ENCODE measurements around the gene PALLD. TPM values are rescaled to one million over a fixed set of nuclear protein-coding genes. Genes with fewer than 3 reads are reported as not detected.

Gene PALLD
- total RNA-seq, 4 donors from 2014 or later = 71.8 to 106 (median 83.3) TPM

DNA sequence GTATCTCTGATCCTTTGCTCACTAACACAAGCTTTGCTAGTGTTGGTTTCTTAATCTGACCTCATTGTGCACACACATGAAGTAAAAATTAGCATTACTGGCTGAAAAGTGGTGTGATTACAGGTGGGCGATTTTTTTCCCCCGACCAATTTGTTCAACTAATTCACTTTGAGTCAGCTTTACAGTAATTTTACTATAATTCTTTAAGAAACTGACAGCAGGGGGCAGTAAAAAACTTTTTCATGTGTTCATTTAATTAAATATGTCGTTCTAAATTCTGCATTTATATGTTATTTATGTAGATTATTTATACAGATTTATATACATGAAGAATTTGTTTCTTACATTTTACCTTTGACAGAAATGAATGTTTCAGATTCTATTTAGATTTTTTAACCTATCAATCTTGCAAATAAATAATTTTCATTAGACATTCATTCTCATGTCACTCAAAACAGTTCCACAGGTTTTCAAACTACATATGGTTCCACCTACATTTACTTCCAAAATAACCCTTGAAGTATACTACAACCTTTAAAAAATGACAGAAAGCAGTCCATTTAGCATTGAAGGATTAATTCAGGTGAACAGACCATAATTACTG lies 17.5 kb downstream of the PALLD start:
- no peaks in the 10 kb centered on the region for H3K27me3 ChIP-seq
- H3K9me3 ChIP-seq = no peaks in the 10 kb centered on the region
- H3K4me3 ChIP-seq = no peak overlapping the region
- 7% methylated on average over 3 of the region's 3 CpGs for WGBS
- no peaks in the 10 kb centered on the region for H3K36me3 ChIP-seq
- H3K27ac ChIP-seq = no peak overlapping the region
- no peaks in the 10 kb centered on the region for H3K4me1 ChIP-seq
- no peak for DNase-seq (ENCODE audit: low spot score in 2 of 2)
- TF ChIP-seq POLR2AphosphoS5 (IDR thresholded peaks at IDR 0.05) = no peak
- TF ChIP-seq, protein P1, sequence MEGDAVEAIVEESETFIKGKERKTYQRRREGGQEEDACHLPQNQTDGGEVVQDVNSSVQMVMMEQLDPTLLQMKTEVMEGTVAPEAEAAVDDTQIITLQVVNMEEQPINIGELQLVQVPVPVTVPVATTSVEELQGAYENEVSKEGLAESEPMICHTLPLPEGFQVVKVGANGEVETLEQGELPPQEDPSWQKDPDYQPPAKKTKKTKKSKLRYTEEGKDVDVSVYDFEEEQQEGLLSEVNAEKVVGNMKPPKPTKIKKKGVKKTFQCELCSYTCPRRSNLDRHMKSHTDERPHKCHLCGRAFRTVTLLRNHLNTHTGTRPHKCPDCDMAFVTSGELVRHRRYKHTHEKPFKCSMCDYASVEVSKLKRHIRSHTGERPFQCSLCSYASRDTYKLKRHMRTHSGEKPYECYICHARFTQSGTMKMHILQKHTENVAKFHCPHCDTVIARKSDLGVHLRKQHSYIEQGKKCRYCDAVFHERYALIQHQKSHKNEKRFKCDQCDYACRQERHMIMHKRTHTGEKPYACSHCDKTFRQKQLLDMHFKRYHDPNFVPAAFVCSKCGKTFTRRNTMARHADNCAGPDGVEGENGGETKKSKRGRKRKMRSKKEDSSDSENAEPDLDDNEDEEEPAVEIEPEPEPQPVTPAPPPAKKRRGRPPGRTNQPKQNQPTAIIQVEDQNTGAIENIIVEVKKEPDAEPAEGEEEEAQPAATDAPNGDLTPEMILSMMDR (IDR thresholded peaks at IDR 0.05) = peak in 1 of 2 donors; percentile 7

DNA sequence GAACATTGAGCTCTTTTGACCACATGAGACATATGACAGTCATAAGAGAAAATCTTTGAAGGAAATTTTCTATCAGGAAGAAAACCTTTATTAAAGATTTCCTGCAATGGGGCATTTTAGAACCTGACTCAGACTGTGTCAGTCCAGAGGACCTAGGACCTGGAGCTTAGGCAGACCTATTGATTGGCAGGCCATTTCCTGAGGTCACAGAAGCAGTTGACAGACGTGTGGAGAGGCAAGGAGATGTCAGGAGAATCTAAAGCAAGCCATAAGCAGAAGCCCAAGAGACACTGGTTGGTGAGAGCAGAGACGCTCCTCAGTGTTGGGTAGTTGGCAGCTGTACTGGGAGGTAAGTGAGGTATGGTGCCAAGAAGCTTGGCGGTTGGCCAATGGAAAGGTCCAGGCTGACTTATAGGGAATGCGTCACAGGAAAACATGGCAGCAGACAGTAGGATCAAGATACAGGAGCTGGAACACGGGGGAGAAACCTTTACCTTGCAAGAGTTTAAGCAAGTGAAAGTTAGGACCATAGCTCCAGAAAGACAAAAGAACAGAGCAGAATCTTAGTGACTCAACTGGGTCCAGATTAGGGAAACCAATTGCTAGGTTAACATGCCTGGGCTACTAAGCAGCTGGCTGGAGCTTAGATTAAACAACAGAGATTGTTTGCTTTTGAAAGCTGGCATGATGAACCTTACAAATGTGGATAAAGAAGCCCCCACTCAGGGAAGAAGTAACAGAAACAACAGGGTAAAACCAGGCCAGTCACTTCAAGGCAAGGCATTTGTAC lies 18.6 kb downstream of the PALLD start:
- no peaks in the 10 kb centered on the region for H3K27me3 ChIP-seq
- H3K27ac ChIP-seq = no peak overlapping the region
- no peaks in the 10 kb centered on the region for H3K9me3 ChIP-seq
- no peak overlapping the region for H3K4me3 ChIP-seq
- 77% methylated on average over 5 of the region's 5 CpGs for WGBS
- TF ChIP-seq, protein P1 (IDR thresholded peaks at IDR 0.05) = no peak
- no peak for TF ChIP-seq POLR2AphosphoS5 (IDR thresholded peaks at IDR 0.05)
- no peak for TF ChIP-seq EP300 (IDR thresholded peaks at IDR 0.05)
- no peak for TF ChIP-seq POLR2A (IDR thresholded peaks at IDR 0.05)
- H3K4me1 ChIP-seq = no peaks in the 10 kb centered on the region
- H3K36me3 ChIP-seq = no peaks in the 10 kb centered on the region
- DNase-seq (ENCODE audit: low spot score in 2 of 2) = no peak

DNA sequence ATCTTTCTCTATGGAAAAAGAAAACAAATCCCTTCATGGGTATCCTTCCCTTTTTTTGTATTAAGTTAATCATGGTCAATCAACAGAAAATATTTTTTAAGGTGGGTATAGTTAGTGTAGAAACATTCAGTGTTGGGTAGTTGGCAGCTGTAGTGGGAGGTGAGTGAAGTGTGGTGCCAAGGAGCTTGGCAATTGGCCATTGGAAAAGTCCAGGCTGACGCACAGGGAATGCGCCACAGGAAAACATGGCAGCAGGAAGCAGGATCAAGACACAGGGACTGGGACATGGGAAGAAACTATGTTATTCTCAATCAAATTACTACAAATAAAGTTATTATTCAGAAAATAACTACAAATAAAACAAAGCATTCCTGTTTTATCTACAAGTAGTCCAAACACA lies 20.0 kb downstream of the PALLD start:
- no peak for DNase-seq (ENCODE audit: low spot score in 2 of 2)
- TF ChIP-seq POLR2AphosphoS5 (IDR thresholded peaks at IDR 0.05) (no peak), POLR2A (IDR thresholded peaks at IDR 0.05) (no peak), EP300 (IDR thresholded peaks at IDR 0.05) (no peak)
- TF ChIP-seq, protein P1 (IDR thresholded peaks at IDR 0.05) = no peak
- WGBS = 67% methylated on average over 2 of the region's 2 CpGs
- Histone ChIP-seq H3K36me3 (no peaks in the 10 kb centered on the region), H3K27me3 (no peaks in the 10 kb centered on the region), H3K9me3 (no peaks in the 10 kb centered on the region), H3K4me3 (no peak overlapping the region), H3K4me1 (no peaks in the 10 kb centered on the region), H3K27ac (no peak overlapping the region)

DNA sequence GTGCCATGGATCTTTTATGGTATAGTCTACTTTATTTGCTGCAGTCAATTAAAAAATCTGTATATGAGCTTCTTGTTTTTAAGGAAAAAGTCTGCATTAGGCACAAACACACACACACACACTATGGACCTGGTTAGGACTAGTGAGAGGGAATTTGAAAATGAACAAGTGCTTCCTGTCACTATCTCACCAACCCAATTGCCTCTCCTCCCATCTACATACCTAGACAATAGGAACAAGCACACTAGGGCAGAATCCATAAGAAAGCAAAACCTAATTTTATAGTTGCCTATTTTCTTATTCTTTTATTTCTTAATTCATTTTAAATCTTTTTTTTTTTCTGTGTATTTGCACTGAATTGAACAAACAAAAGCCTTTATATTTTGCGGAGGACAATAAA lies 22.7 kb downstream of the PALLD start:
- H3K36me3 ChIP-seq = no peaks in the 10 kb centered on the region
- no peak overlapping the region for H3K27ac ChIP-seq
- no peak overlapping the region for H3K4me3 ChIP-seq
- no peaks in the 10 kb centered on the region for H3K27me3 ChIP-seq
- H3K4me1 ChIP-seq = peaks cover 4% of the 10 kb centered on the region
- TF ChIP-seq POLR2AphosphoS5 (IDR thresholded peaks at IDR 0.05) (no peak), EP300 (IDR thresholded peaks at IDR 0.05) (no peak), POLR2A (IDR thresholded peaks at IDR 0.05) (no peak)
- TF ChIP-seq, protein P1 (IDR thresholded peaks at IDR 0.05) = no peak
- 94% methylated on average over 1 of the region's 1 CpG for WGBS
- no peak for DNase-seq (ENCODE audit: low spot score in 2 of 2)
- H3K9me3 ChIP-seq = no peaks in the 10 kb centered on the region

DNA sequence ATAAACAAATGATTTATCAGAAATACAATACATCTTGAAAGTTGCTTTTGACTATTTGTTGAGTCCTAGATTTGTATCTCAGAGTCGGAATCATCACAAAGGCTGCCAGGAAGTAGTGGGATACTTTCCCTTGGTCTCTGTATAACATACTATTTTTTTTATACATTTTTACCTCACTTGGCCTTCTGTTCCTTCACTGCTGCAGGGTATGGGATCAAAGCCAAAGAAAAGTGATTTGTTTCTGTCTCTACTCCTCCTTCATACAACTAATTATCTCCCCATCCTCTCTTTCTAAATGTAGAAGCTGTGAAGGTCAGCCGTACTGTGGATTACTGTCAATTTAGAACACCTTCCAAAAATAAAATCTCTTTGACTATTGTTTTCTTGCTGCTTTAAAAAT lies 24.9 kb downstream of the PALLD start:
- Histone ChIP-seq H3K27me3 (no peaks in the 10 kb centered on the region), H3K4me1 (peaks cover 4% of the 10 kb centered on the region), H3K36me3 (no peaks in the 10 kb centered on the region), H3K27ac (no peak overlapping the region), H3K4me3 (no peak overlapping the region), H3K9me3 (no peaks in the 10 kb centered on the region)
- no peak for DNase-seq (ENCODE audit: low spot score in 2 of 2)
- TF ChIP-seq POLR2A (IDR thresholded peaks at IDR 0.05) (no peak), EP300 (IDR thresholded peaks at IDR 0.05) (no peak), POLR2AphosphoS5 (IDR thresholded peaks at IDR 0.05) (no peak)
- TF ChIP-seq, protein P1 (IDR thresholded peaks at IDR 0.05) = no peak
- 39% methylated on average over 2 of the region's 2 CpGs for WGBS

All from suprapubic skin (tissue), 4 donors.